Uterus (tissue), 4 donors: ENCODE measurements around the gene LENG9. TPM values are rescaled to one million over a fixed set of nuclear protein-coding genes. Genes with fewer than 3 reads are reported as not detected.
"Not testable (repeated sequence)": the region's sequence is repeated elsewhere in the genome, so short reads cannot be mapped to it uniquely, and the experiment has no call there.

ENCODE experiments used
- DNase-seq, 2 donors: peaks; one replicate each; pipeline ENCODE4 v3.0.0-alpha.2; 2019 to 2020
- H3K27ac ChIP-seq, 2 donors: fragments of 200-600 bp; sonication (generic); 1 replicate in 1 of 2; 2 replicates in 1 of 2; pipeline ENCODE4 v1.5.1; 2016 to 2018
- H3K27me3 ChIP-seq, 2 donors: fragments of 200-600 bp; sonication (generic); one replicate each; pipeline ENCODE4 v1.5.1; 2018 to 2019; ENCODE audit warnings: control low read depth in 1 of 2
- H3K36me3 ChIP-seq, 2 donors: fragments of 200-600 bp; sonication (generic); one replicate each; pipeline ENCODE4 v1.5.1; 2019; ENCODE audit warnings: control low read depth in 1 of 2
- H3K4me1 ChIP-seq, 2 donors: fragments of 200-600 bp; sonication (generic); one replicate each; pipeline ENCODE4 v1.5.1; 2018 to 2019; ENCODE audit warnings: control low read depth in 1 of 2
- H3K4me3 ChIP-seq, 2 donors: fragments of 200-600 bp; sonication (generic); 1 replicate in 1 of 2; 2 replicates in 1 of 2; pipeline ENCODE4 v1.5.1; 2018 to 2019; ENCODE audit warnings: mild to moderate bottlenecking in 1 of 2
- H3K9me3 ChIP-seq, 2 donors: fragments of 200-600 bp; sonication (generic); one replicate each; pipeline ENCODE4 v1.5.1; 2019; ENCODE audit warnings: control low read depth in 1 of 2
- CTCF ChIP-seq, 4 experiments: fragments of 200-600 bp in 2 of 4; fragments of 450-650 bp in 2 of 4; sonication (generic) in 2 of 4; IDR thresholded peaks; one replicate each; pipeline ENCODE4 v1.5.1; 2016 to 2019; ENCODE audit warnings: antibody characterized with exemption in 4 of 4, mild to moderate bottlenecking in 2 of 4, moderate library complexity in 1 of 4
- POLR2A ChIP-seq, 2 donors: fragments of 450-650 bp; IDR thresholded peaks; one replicate each; pipeline ENCODE4 v1.6.1; 2016; ENCODE audit warnings: antibody characterized with exemption in 2 of 2, mild to moderate bottlenecking in 1 of 2, moderate library complexity in 1 of 2
- intact Hi-C: fragments of 100-400 bp; cut with DNase I; formaldehyde crosslinking; loops from one replicate; pipeline ENCODE4 v1.15.1; 2023; ENCODE audit warnings: low total_unique reads
- total RNA-seq, 4 donors: library from RNA; depleted of rRNA in 3 of 4; stranded (reverse); fragments of >200 nt in 3 of 4; gene quantifications; one replicate each; pipeline versions ENCODE4 v1.1.0 to v1.2.4, GENCODE V29; 2014 to 2023
- donor health status: DM: yes; HTN: yes; CAD: no.

Gene LENG9
- total RNA-seq, 4 donors from 2014 or later = 3.7 to 7.1 (median 3.8) TPM; not detected in 1

- Histone ChIP-seq H3K4me1 (peaks cover 11 to 20% of the 10 kb centered on the region in 2 donors), H3K9me3 (no peaks in the 10 kb centered on the region), H3K27me3 (no peaks in the 10 kb centered on the region), H3K36me3 (no peaks in the 10 kb centered on the region), H3K4me3 (peak overlapping the region; percentile 79 to 89), H3K27ac (peak overlapping the region; percentile 85 to 96)
- peak; percentile 53 to 58 for DNase-seq
- no peak for TF ChIP-seq POLR2A (IDR thresholded peaks at IDR 0.05)
- peak in 1 of 4 experiments; percentile 11 for TF ChIP-seq CTCF (IDR thresholded peaks at IDR 0.05)
- intact Hi-C loops = no loop called here
These were observed 15.4 kb downstream of the LENG9 start for GRCh38 chr19:54448040-54448773.

GRCh38 chr19:54446349-54446748 is 17.2 kb downstream of the LENG9 start:
- H3K4me3 ChIP-seq, DNase-seq, H3K9me3 ChIP-seq, intact Hi-C loops, H3K27ac ChIP-seq, H3K27me3 ChIP-seq, H3K36me3 ChIP-seq: not testable (repeated sequence)
- peaks cover 8 to 20% of the 10 kb centered on the region in 2 donors for H3K4me1 ChIP-seq

GRCh38 chr19:54444737-54445136 is 18.8 kb downstream of the LENG9 start:
- Histone ChIP-seq H3K9me3 (no peaks in the 10 kb centered on the region), H3K36me3 (no peaks in the 10 kb centered on the region), H3K27me3 (no peaks in the 10 kb centered on the region), H3K27ac (no peak overlapping the region), H3K4me1 (peaks cover 0 to 5% of the 10 kb centered on the region in 2 donors), H3K4me3 (no peak overlapping the region)
- no peak for DNase-seq
- intact Hi-C loops = no loop called here
- no peak for TF ChIP-seq CTCF (IDR thresholded peaks at IDR 0.05)
- TF ChIP-seq POLR2A (IDR thresholded peaks at IDR 0.05) = no peak

- no peak overlapping the region for H3K27ac ChIP-seq
- H3K4me1 ChIP-seq = no peaks in the 10 kb centered on the region
- no peak overlapping the region for H3K4me3 ChIP-seq
- DNase-seq = no peak
- H3K36me3 ChIP-seq = no peaks in the 10 kb centered on the region
- no peaks in the 10 kb centered on the region for H3K27me3 ChIP-seq
- no peaks in the 10 kb centered on the region for H3K9me3 ChIP-seq
- intact Hi-C loops = no loop called here
- TF ChIP-seq CTCF (IDR thresholded peaks at IDR 0.05) (no peak), POLR2A (IDR thresholded peaks at IDR 0.05) (no peak)
These were observed 22.9 kb downstream of the LENG9 start for GRCh38 chr19:54440641-54441040.

- H3K4me3 ChIP-seq = no peak overlapping the region
- peak in 1 of 4 experiments; percentile 9 for TF ChIP-seq CTCF (IDR thresholded peaks at IDR 0.05)
- no peak for TF ChIP-seq POLR2A (IDR thresholded peaks at IDR 0.05)
- H3K4me1 ChIP-seq = no peaks in the 10 kb centered on the region
- DNase-seq = no peak
- H3K36me3 ChIP-seq = no peaks in the 10 kb centered on the region
- no peaks in the 10 kb centered on the region for H3K9me3 ChIP-seq
- intact Hi-C loops = no loop called here
- H3K27ac ChIP-seq = no peak overlapping the region
- H3K27me3 ChIP-seq = no peaks in the 10 kb centered on the region
These were observed 24.3 kb downstream of the LENG9 start for GRCh38 chr19:54439174-54439851.
